Peyer's patch (tissue), 4 donors: ENCODE data around the gene P2RX6. TPM values are rescaled to one million over a fixed set of nuclear protein-coding genes. Genes with fewer than 3 reads are reported as not detected.

ENCODE experiments used
- DNase-seq, 3 donors: peaks; one replicate each; pipeline ENCODE4 v3.0.0-alpha.2; 2017 to 2019
- H3K27ac ChIP-seq, 4 donors: fragments of 200-600 bp; sonication (generic); one replicate each; pipeline ENCODE4 v1.5.1; 2016 to 2019
- H3K27me3 ChIP-seq, 2 donors: fragments of 200-600 bp; sonication (generic); one replicate each; pipeline ENCODE4 v1.5.1; 2019
- H3K36me3 ChIP-seq, 3 donors: fragments of 200-600 bp; sonication (generic); one replicate each; pipeline ENCODE4 v1.5.1; 2016 to 2019
- H3K4me1 ChIP-seq, 4 donors: fragments of 200-600 bp; sonication (generic); one replicate each; pipeline ENCODE4 v1.5.1; 2016 to 2019
- H3K4me3 ChIP-seq, 4 donors: fragments of 200-600 bp; sonication (generic); 1 replicate in 3 of 4; 2 replicates in 1 of 4; pipeline ENCODE4 v1.5.1; 2016 to 2019; ENCODE audit warnings: mild to moderate bottlenecking in 1 of 4
- H3K9me3 ChIP-seq, 4 donors: fragments of 200-600 bp; sonication (generic); one replicate each; pipeline ENCODE4 v1.5.1; 2016 to 2019; ENCODE audit warnings: mild to moderate bottlenecking in 1 of 4
- POLR2A ChIP-seq, 2 donors: fragments of 450-650 bp; IDR thresholded peaks; one replicate each; pipeline ENCODE4 v1.5.1; 2017; ENCODE audit warnings: antibody characterized with exemption in 2 of 2, mild to moderate bottlenecking in 2 of 2, moderate library complexity in 2 of 2
- total RNA-seq, 4 donors: library from RNA; depleted of rRNA; stranded (reverse); fragments of >200 nt; gene quantifications; one replicate each; pipeline ENCODE4 v1.1.0, GENCODE V29; 2016
- TF ChIP-seq, protein P1 (sequence below), 6 experiments: fragments of 450-650 bp in 4 of 6; fragments of 200-600 bp in 2 of 6; sonication (generic) in 1 of 6; IDR thresholded peaks; one replicate each; pipeline ENCODE4 v1.5.1; 2017 to 2019; ENCODE audit warnings: antibody characterized with exemption in 6 of 6, mild to moderate bottlenecking in 3 of 6, moderate library complexity in 1 of 6

P2RX6 gene
- total RNA-seq, 4 donors from 2014 or later: 1.7 to 2.0 TPM; not detected in 2

DNA sequence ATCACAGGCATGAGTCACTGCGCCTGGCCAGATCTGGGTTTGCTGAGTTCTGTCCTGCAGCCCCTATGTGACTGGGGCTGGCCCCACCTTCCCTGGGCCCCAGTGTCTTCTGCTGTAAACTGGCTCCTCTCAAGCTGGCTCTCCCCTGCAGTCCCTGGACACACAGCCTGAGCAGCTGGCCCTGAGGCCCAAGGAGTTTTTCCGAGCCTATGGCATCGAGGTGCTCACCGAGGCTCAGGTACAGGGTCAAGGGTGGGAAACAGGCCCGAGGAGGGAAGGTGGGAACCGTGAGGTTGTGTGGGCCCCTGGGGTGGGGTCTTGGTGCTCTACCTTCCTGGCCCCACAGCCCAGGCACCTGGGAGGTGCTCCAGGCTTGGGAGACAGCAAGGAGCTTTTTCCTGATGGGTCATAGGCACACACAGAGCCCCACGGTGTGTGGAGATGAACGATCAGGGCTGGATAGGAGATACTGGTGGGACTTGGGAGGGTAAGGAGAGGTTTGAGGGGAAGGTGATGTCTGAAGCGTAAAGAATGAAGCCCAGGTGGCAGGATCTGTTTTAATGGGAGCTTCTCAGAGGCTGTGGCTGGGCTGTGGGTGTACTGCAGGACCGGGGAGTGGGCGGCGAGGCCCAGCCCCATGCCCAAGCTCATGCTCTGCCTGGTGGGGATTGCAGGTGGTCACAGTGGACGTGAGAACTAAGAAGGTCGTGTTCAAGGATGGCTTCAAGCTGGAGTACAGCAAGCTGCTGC lies 39.2 kb upstream of the P2RX6 start:
- no peak for DNase-seq
- Histone ChIP-seq H3K4me1 (peaks cover 0 to 9% (median 4%) of the 10 kb centered on the region in 4 donors), H3K27ac (no peak overlapping the region), H3K9me3 (no peaks in the 10 kb centered on the region), H3K27me3 (no peaks in the 10 kb centered on the region), H3K36me3 (no peaks in the 10 kb centered on the region), H3K4me3 (no peak overlapping the region)
- TF ChIP-seq, protein P1, sequence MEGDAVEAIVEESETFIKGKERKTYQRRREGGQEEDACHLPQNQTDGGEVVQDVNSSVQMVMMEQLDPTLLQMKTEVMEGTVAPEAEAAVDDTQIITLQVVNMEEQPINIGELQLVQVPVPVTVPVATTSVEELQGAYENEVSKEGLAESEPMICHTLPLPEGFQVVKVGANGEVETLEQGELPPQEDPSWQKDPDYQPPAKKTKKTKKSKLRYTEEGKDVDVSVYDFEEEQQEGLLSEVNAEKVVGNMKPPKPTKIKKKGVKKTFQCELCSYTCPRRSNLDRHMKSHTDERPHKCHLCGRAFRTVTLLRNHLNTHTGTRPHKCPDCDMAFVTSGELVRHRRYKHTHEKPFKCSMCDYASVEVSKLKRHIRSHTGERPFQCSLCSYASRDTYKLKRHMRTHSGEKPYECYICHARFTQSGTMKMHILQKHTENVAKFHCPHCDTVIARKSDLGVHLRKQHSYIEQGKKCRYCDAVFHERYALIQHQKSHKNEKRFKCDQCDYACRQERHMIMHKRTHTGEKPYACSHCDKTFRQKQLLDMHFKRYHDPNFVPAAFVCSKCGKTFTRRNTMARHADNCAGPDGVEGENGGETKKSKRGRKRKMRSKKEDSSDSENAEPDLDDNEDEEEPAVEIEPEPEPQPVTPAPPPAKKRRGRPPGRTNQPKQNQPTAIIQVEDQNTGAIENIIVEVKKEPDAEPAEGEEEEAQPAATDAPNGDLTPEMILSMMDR (IDR thresholded peaks at IDR 0.05): no peak
- TF ChIP-seq POLR2A (IDR thresholded peaks at IDR 0.05): no peak

DNA sequence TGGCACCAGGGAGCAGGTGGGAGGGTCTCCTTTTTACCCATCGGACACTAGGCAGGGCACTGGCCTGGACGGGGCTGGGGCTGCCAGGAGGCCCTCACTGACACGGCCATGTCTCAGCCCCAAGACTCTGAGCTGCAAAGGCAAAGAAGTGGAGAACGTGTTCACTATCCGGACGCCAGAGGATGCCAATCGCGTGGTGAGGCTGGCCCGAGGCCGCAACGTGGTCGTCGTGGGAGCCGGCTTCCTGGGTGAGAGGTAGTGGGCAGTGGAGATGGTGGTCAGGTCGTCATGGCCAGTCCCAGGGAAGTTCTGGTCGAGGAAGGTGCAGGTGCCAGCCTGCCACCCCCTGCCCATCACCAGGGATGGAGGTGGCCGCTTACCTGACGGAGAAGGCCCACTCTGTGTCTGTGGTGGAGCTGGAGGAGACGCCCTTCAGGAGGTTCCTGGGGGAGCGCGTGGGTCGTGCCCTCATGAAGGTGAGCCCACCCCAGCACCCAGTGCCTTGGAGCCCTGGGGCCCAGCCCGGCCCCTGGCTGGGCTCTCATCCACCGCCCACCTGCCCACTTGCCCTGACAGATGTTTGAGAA lies 38.6 kb upstream of the P2RX6 start:
- Histone ChIP-seq H3K4me3 (no peak overlapping the region), H3K4me1 (peaks cover 0 to 16% (median 10%) of the 10 kb centered on the region in 4 donors), H3K9me3 (no peaks in the 10 kb centered on the region), H3K27ac (no peak overlapping the region), H3K36me3 (no peaks in the 10 kb centered on the region), H3K27me3 (no peaks in the 10 kb centered on the region)
- no peak for DNase-seq
- TF ChIP-seq, protein P1 (IDR thresholded peaks at IDR 0.05): no peak
- no peak for TF ChIP-seq POLR2A (IDR thresholded peaks at IDR 0.05)

DNA sequence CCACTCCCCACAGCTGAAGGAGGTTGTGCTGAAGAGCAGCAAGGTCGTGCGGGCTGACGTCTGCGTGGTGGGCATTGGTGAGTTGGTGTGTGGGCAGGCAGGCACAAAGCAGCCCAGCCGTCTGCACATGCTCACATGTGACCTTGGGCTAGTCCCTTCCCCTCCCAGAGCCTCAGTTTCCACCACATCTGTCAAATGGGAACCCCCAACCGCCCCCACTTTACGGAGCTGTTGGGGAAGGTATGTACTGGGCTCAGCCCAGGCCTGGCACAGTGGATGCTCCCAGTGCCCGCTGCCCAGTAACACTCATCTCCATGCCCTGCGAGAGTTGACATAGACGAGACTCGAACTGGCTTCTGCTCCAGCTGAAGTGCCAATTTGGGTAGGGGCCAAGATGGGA lies 37.9 kb upstream of the P2RX6 start:
- TF ChIP-seq POLR2A (IDR thresholded peaks at IDR 0.05): no peak
- TF ChIP-seq, protein P1 (IDR thresholded peaks at IDR 0.05): no peak
- Histone ChIP-seq H3K9me3 (no peaks in the 10 kb centered on the region), H3K27me3 (no peaks in the 10 kb centered on the region), H3K27ac (no peak overlapping the region), H3K4me3 (no peak overlapping the region), H3K36me3 (no peaks in the 10 kb centered on the region), H3K4me1 (peaks cover 0 to 17% (median 11%) of the 10 kb centered on the region in 4 donors)
- DNase-seq: no peak

DNA sequence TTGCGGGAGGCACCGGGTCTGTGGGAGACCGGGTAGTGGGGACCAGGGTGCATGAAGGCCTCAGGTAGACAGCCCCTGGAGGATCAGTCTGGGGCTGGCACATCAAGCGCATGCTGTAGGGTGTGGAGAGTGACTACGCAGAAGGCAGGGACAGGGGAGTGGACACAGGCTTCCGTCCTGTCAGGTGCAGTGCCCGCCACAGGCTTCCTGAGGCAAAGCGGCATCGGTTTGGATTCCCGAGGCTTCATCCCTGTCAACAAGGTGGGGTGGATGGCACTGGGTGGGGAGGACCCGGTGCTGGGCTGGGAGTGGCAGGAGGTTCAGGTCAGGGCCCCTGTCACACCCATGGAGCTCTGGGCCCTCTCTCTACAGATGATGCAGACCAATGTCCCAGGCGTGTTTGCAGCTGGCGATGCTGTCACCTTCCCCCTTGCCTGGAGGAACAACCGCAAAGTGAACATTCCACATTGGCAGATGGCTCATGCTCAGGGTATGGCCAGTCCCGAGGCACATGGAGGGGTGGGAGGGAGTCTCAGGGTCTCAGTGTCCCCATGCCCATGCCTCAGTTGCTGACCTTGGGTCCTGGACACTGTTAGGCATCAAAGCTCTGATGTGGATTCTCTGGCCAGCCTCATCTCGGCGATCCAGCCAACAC lies 37.3 kb upstream of the P2RX6 start:
- Histone ChIP-seq H3K36me3 (no peaks in the 10 kb centered on the region), H3K4me1 (peaks cover 0 to 19% (median 13%) of the 10 kb centered on the region in 4 donors), H3K9me3 (no peaks in the 10 kb centered on the region), H3K4me3 (no peak overlapping the region), H3K27me3 (no peaks in the 10 kb centered on the region), H3K27ac (no peak overlapping the region)
- no peak for DNase-seq
- TF ChIP-seq, protein P1 (IDR thresholded peaks at IDR 0.05): no peak
- no peak for TF ChIP-seq POLR2A (IDR thresholded peaks at IDR 0.05)

DNA sequence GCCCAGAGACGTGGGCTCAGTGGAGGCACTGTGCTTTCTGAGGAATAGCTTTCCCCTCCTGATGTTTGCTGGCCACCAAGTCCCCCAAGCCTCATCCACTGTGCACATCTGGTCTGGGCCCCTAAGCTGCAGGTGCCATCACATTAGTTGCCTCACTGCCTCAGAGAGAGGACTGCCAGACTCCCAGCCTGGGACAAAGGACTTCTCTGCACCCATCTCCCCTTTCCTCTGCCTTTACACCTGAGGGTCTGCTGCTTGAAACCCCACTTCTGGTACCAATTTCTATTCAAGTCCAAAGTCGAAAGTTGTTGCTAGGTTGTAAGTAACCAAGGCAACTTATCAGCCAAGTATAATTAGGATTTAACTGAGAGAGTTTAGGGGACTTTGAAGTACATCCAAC lies 36.5 kb upstream of the P2RX6 start:
- TF ChIP-seq, protein P1 (IDR thresholded peaks at IDR 0.05): no peak
- no peak for TF ChIP-seq POLR2A (IDR thresholded peaks at IDR 0.05)
- Histone ChIP-seq H3K4me3 (no peak overlapping the region), H3K27ac (no peak overlapping the region), H3K4me1 (peaks cover 0 to 24% (median 20%) of the 10 kb centered on the region in 4 donors), H3K27me3 (no peaks in the 10 kb centered on the region), H3K9me3 (no peaks in the 10 kb centered on the region), H3K36me3 (no peaks in the 10 kb centered on the region)
- no peak for DNase-seq
